Ishikawa (cell line): ENCODE results near the gene OR2T34.

Source experiments
- CEBPB ChIP-seq: IDR thresholded peaks from 2 replicates; pipeline ENCODE4 v1.6.1; 2012
- CREB1 ChIP-seq: IDR thresholded peaks from 2 replicates; pipeline ENCODE4 v1.6.1; 2012; ENCODE audit warnings: low read depth
- EP300 ChIP-seq: IDR thresholded peaks from 2 replicates; pipeline ENCODE4 v1.6.1; 2012; ENCODE audit warnings: borderline replicate concordance
- FOXM1 ChIP-seq: IDR thresholded peaks from 2 replicates; pipeline ENCODE4 v1.6.1; 2012; ENCODE audit warnings: low read depth, borderline replicate concordance
- MAX ChIP-seq: IDR thresholded peaks from 2 replicates; pipeline ENCODE4 v1.6.1; 2012
- NFIC ChIP-seq: IDR thresholded peaks from 2 replicates; pipeline ENCODE4 v1.6.1; 2012
- RAD21 ChIP-seq: IDR thresholded peaks from 2 replicates; pipeline ENCODE4 v1.6.1; 2012; ENCODE audit warnings: low read depth
- TAF1 ChIP-seq: IDR thresholded peaks from 2 replicates; pipeline ENCODE4 v1.6.1; 2012; ENCODE audit warnings: low read depth, mild to moderate bottlenecking
- TCF12 ChIP-seq: IDR thresholded peaks from 2 replicates; pipeline ENCODE4 v1.6.1; 2012; ENCODE audit warnings: low read depth
- TEAD4 ChIP-seq: IDR thresholded peaks from 2 replicates; pipeline ENCODE4 v1.6.1; 2012
- YY1 ChIP-seq: IDR thresholded peaks from 2 replicates; pipeline ENCODE4 v1.6.1; 2012; ENCODE audit warnings: low read depth
- TF ChIP-seq, protein P1 (sequence below): IDR thresholded peaks from 2 replicates; pipeline ENCODE4 v1.6.1; 2012; ENCODE audit warnings: low read depth, mild to moderate bottlenecking
- TF ChIP-seq, protein P2 (sequence below): IDR thresholded peaks from 2 replicates; pipeline ENCODE4 v1.6.1; 2012

DNA sequence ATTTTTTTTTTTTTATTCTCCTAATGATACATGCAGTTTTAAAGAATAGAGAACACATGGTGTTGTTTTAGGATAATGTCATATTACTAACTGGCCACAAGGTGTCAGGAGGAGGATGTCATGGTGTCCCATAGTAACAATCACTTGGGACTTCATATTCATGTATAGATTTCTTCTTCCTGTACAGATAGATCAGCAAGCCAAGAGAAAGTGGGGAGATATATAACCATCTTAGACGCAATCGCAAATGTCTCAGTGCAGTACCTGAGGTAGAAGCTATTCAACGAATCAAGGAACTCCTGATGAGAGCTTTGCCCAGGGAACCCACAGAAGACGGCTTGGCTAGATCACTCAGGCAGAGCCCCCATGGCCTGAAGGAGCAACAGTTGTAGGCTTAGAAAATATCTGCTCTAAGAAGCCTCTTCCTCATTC lies 48.0 kb upstream of the OR2T34 start:
- no peak for TF ChIP-seq MAX
- TF ChIP-seq, protein P1, sequence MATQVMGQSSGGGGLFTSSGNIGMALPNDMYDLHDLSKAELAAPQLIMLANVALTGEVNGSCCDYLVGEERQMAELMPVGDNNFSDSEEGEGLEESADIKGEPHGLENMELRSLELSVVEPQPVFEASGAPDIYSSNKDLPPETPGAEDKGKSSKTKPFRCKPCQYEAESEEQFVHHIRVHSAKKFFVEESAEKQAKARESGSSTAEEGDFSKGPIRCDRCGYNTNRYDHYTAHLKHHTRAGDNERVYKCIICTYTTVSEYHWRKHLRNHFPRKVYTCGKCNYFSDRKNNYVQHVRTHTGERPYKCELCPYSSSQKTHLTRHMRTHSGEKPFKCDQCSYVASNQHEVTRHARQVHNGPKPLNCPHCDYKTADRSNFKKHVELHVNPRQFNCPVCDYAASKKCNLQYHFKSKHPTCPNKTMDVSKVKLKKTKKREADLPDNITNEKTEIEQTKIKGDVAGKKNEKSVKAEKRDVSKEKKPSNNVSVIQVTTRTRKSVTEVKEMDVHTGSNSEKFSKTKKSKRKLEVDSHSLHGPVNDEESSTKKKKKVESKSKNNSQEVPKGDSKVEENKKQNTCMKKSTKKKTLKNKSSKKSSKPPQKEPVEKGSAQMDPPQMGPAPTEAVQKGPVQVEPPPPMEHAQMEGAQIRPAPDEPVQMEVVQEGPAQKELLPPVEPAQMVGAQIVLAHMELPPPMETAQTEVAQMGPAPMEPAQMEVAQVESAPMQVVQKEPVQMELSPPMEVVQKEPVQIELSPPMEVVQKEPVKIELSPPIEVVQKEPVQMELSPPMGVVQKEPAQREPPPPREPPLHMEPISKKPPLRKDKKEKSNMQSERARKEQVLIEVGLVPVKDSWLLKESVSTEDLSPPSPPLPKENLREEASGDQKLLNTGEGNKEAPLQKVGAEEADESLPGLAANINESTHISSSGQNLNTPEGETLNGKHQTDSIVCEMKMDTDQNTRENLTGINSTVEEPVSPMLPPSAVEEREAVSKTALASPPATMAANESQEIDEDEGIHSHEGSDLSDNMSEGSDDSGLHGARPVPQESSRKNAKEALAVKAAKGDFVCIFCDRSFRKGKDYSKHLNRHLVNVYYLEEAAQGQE: no peak
- no peak for TF ChIP-seq CEBPB
- TF ChIP-seq CREB1: no peak
- TF ChIP-seq TEAD4: no peak
- TF ChIP-seq EP300: no peak
- no peak for TF ChIP-seq TAF1
- no peak for TF ChIP-seq RAD21
- TF ChIP-seq NFIC: no peak
- TF ChIP-seq FOXM1: no peak
- no peak for TF ChIP-seq TCF12
- TF ChIP-seq YY1: no peak
- TF ChIP-seq, protein P2, sequence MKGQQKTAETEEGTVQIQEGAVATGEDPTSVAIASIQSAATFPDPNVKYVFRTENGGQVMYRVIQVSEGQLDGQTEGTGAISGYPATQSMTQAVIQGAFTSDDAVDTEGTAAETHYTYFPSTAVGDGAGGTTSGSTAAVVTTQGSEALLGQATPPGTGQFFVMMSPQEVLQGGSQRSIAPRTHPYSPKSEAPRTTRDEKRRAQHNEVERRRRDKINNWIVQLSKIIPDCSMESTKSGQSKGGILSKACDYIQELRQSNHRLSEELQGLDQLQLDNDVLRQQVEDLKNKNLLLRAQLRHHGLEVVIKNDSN: no peak
